Subcutaneous abdominal adipose tissue (tissue), 5 donors: ENCODE measurements around the gene EBF4.
"Not testable (repeated sequence)": the region's sequence is repeated elsewhere in the genome, so short reads cannot be mapped to it uniquely, and the experiment has no call there.

Experiments
- H3K27ac ChIP-seq: one replicate; pipeline ENCODE4 v1.7.0; 2013; ENCODE audit warnings: low read depth, mild to moderate bottlenecking, inconsistent platforms, low read length, moderate library complexity
- H3K27me3 ChIP-seq, 5 donors: one replicate each; pipeline ENCODE4 v1.7.0; 2013; ENCODE audit warnings: low read length in 5 of 5, inconsistent platforms in 1 of 5; ENCODE audit not compliant: control insufficient read depth in 5 of 5, insufficient read depth in 4 of 5
- H3K36me3 ChIP-seq, 5 donors: one replicate each; pipeline ENCODE4 v1.7.0; 2013; ENCODE audit warnings: low read length in 5 of 5; ENCODE audit not compliant: control insufficient read depth in 5 of 5, insufficient read depth in 5 of 5
- H3K4me1 ChIP-seq, 5 donors: one replicate each; pipeline ENCODE4 v1.7.0; 2013; ENCODE audit warnings: low read length in 5 of 5, mild to moderate bottlenecking in 3 of 5, moderate library complexity in 1 of 5; ENCODE audit not compliant: control insufficient read depth in 5 of 5, insufficient read depth in 5 of 5
- H3K4me3 ChIP-seq, 5 donors: one replicate each; pipeline ENCODE4 v1.7.0; 2013; ENCODE audit warnings: low read length in 5 of 5, low read depth in 1 of 5
- H3K9ac ChIP-seq, 5 donors: one replicate each; pipeline ENCODE4 v1.7.0; 2013; ENCODE audit warnings: low read length in 5 of 5, mild to moderate bottlenecking in 4 of 5, moderate library complexity in 3 of 5
- H3K9me3 ChIP-seq, 5 donors: one replicate each; pipeline ENCODE4 v1.7.0; 2013; ENCODE audit warnings: low read length in 5 of 5; ENCODE audit not compliant: control insufficient read depth in 5 of 5
- donor health status: healthy.
- donor health status: healthy.
- donor health status: healthy.
- donor health status: healthy.
- donor health status: healthy.

The EBF4 gene

DNA sequence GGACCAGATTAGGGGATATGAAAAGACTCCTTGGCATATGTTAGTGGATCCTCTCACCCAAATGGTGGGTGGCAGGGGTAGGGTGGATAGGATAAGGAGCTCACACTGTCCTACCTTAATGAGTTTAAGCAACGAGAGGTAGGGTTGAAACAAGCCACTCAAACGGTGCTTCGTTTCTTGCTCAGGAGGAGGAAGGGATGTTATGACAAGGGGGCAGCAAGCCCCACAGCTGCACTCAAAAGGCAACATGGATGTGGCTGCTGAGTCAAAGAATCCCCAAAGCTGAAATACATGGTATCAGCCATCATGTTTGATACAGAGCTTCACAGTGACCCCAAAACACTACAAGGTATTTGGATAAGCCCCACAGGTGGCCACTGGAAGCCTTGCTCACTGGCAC lies 20.1 kb upstream of the EBF4 start:
- Histone ChIP-seq H3K27me3 (peaks cover 0 to 6% (median 0%) of the 10 kb centered on the region in 5 donors), H3K9ac (no peak overlapping the region), H3K4me1 (no peaks in the 10 kb centered on the region), H3K36me3 (no peaks in the 10 kb centered on the region), H3K27ac (no peak overlapping the region), H3K9me3 (no peaks in the 10 kb centered on the region), H3K4me3 (no peak overlapping the region)

DNA sequence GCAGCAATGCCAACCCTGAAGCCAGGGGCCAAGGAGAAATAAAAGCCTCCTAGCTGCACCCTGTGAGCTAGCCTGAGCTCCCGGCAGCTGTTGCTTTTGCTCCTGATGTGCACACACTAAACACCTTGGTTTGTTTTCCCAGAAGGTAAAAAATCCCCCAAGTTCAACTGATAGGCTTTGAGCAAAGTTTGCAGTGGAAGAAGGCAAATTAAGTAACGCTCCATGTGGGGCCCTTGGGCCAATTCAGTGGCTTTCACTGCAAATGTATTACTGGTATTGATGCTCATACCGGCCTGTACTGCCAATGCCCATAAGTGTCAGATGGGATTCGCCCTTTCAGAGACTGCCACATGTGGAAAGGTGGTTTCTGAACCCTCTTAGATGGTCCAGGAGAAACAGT lies 19.1 kb upstream of the EBF4 start:
- Histone ChIP-seq H3K4me1 (no peaks in the 10 kb centered on the region), H3K9me3 (no peaks in the 10 kb centered on the region), H3K27me3 (peaks cover 0 to 9% (median 0%) of the 10 kb centered on the region in 5 donors), H3K27ac (no peak overlapping the region), H3K36me3 (no peaks in the 10 kb centered on the region), H3K4me3 (no peak overlapping the region), H3K9ac (no peak overlapping the region)

DNA sequence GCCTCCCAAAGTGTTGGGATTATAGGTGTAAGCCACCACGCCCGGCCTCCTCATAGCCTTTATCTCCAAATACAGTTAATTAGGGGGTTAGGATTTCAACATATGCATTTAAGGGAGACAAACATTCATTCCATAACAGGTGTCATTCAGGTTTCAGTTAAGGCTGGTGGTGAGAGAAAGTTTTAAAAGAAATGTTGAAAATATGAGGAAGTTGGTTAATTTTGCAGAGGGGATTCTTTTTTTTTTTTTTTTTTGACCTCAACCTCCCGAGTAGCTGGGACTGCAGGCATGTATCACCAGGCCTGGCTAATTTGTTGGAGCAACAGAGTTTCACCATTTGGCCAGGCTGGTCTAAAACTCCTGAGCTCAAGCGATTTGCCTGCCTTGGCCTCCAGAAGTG lies 12.5 kb upstream of the EBF4 start:
- Histone ChIP-seq H3K27me3 (peaks cover 0 to 3% (median 0%) of the 10 kb centered on the region in 5 donors), H3K36me3 (no peaks in the 10 kb centered on the region), H3K9ac (no peak overlapping the region), H3K4me3 (no peak overlapping the region), H3K27ac (no peak overlapping the region), H3K9me3 (peaks cover 0 to 3% (median 0%) of the 10 kb centered on the region in 5 donors), H3K4me1 (no peaks in the 10 kb centered on the region)

DNA sequence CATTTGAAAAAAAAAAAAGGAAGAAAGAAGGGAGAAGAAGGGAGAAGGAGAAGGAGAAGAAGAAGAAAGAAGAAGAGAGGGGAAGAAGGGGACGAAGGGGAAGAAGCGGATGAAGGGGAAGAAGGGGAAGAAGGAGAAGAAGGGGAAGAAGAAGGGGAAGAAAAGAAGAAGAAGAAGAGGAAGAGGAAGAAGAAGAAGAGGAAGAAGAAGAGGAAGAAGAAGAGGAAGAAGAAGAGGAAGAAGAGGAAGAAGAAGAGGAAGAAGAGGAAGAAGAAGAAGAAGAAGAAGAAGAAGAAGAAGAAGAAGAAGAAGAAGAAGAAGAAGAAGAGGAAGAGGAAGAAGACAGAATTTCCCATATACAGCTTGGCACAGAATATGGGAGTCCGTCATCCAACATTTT lies 10.5 kb upstream of the EBF4 start:
- H3K36me3 ChIP-seq, result not testable (repeated sequence)

DNA sequence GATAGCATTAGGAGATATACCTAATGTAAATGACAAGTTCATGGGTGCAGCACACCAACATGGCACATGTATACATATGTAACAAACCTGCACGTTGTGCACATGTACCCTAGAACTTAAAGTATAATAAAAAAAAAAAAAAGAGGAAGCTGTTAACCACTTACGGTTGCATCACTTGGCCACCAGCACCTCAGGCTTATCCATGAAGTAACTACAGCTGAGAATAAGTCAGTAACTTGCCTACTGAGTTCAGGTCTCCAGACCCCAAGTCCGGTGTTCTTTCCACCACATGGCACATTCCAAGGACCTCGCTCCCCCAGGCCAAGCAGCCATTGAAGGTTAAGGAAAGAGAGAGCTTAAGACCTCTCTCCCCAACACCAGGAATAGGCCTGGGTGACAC lies 7.8 kb upstream of the EBF4 start:
- not testable (repeated sequence) for H3K27ac ChIP-seq, H3K9ac ChIP-seq, H3K9me3 ChIP-seq, H3K36me3 ChIP-seq, H3K4me1 ChIP-seq, H3K4me3 ChIP-seq
- peaks cover 0 to 11% (median 8%) of the 10 kb centered on the region in 5 donors for H3K27me3 ChIP-seq

More for the DNA sequence above, 10.5 kb upstream of the EBF4 start:
- not testable (repeated sequence) for H3K4me1 ChIP-seq, H3K9ac ChIP-seq, H3K4me3 ChIP-seq, H3K27ac ChIP-seq, H3K27me3 ChIP-seq, H3K9me3 ChIP-seq

DNA sequence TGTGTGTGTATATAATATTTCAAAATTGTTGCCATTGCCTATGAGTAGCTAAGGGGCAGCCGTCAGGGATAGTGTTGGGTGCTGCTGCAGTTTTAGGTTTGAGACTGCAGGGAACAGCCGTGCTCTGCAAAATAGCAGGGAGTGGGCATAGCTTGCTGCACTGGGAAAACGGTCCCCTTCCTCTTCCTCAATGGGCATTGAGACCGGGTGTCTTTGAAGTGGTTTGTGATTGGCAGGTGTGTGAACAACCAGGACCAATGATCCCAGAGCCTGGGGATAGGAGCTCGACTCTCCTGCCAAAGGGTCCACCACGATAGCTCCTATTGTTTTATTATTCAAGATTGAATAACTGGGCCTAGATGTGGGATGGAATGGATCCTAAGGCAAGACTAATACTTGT lies 5.1 kb upstream of the EBF4 start:
- H3K4me1 ChIP-seq, result peaks cover 0 to 9% (median 6%) of the 10 kb centered on the region in 5 donors
- peaks cover 5 to 23% (median 11%) of the 10 kb centered on the region in 5 donors for H3K27me3 ChIP-seq
- no peaks in the 10 kb centered on the region for H3K9me3 ChIP-seq
- H3K9ac ChIP-seq, result no peak overlapping the region
- no peak overlapping the region for H3K4me3 ChIP-seq
- H3K36me3 ChIP-seq, result no peaks in the 10 kb centered on the region
- H3K27ac ChIP-seq, result no peak overlapping the region

DNA sequence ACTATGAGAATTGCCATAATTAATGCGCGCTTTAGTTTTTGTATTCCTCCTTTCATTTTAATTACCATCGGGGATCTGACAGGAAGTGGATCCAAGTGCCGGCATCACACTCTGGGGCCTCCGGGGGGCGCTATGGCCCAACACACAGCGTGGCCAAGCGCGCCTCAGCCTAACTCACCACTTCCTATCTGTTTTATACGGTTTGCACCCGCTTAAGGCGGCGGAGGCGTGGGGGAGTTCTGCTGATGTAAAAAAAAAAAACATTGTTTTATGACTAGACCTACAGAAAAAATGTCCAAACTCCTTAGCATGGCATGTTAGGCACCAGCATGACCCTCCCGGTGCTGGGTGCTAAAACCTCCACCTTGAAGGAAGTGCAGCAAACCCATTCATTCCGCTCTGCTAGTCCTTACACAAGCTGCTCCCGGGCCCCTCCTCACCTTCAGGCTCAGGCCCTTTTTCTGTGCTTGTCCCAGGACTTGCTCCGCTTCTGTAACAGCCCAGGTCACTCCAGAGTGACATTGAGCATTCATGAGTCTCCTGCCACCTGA lies 4.5 kb upstream of the EBF4 start:
- H3K9ac ChIP-seq, result no peak overlapping the region
- no peaks in the 10 kb centered on the region for H3K36me3 ChIP-seq
- H3K9me3 ChIP-seq, result no peaks in the 10 kb centered on the region
- peaks cover 0 to 9% (median 6%) of the 10 kb centered on the region in 5 donors for H3K4me1 ChIP-seq
- H3K4me3 ChIP-seq, result no peak overlapping the region
- peaks cover 5 to 23% (median 11%) of the 10 kb centered on the region in 5 donors for H3K27me3 ChIP-seq
- no peak overlapping the region for H3K27ac ChIP-seq

GRCh38 chr20:2690213-2690612 lies 2.4 kb upstream of the EBF4 start:
- H3K36me3 ChIP-seq, result no peaks in the 10 kb centered on the region
- no peak overlapping the region for H3K4me3 ChIP-seq
- H3K27ac ChIP-seq, result no peak overlapping the region
- H3K27me3 ChIP-seq, result peaks cover 13 to 36% (median 26%) of the 10 kb centered on the region in 5 donors
- no peak overlapping the region for H3K9ac ChIP-seq
- no peaks in the 10 kb centered on the region for H3K9me3 ChIP-seq
- H3K4me1 ChIP-seq, result peaks cover 0 to 19% (median 8%) of the 10 kb centered on the region in 5 donors

- Histone ChIP-seq H3K36me3 (no peaks in the 10 kb centered on the region), H3K4me1 (peaks cover 0 to 19% (median 8%) of the 10 kb centered on the region in 5 donors), H3K27me3 (peaks cover 18 to 40% (median 31%) of the 10 kb centered on the region in 5 donors), H3K27ac (no peak overlapping the region), H3K9me3 (no peaks in the 10 kb centered on the region), H3K9ac (no peak overlapping the region), H3K4me3 (no peak overlapping the region)
Observed at GRCh38 chr20:2690718-2691117, 1.9 kb upstream of the EBF4 start.

DNA sequence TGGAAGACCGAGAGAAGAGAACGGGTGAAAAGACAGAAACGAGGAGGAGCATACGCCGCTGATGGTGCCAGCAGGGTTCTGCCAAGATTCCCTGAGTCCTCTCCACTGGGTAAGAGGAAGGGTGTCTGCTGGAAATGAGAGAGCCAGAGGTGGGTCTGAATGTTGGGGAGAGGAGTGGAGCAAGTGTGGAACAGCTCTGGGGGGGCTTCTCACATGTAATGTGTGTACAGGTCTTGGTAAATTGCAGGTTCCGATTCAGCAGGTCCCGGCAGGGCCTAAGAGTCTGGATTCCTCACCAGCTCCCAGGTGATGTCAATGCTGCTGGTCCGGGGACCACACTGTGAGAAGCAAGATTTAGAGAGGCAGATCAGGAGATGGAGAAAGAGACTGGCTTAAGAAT lies 1.5 kb upstream of the EBF4 start:
- Histone ChIP-seq H3K9ac (no peak overlapping the region), H3K36me3 (no peaks in the 10 kb centered on the region), H3K4me3 (no peak overlapping the region), H3K9me3 (no peaks in the 10 kb centered on the region), H3K27ac (no peak overlapping the region), H3K27me3 (peaks cover 21 to 42% (median 33%) of the 10 kb centered on the region in 5 donors), H3K4me1 (peaks cover 0 to 19% (median 8%) of the 10 kb centered on the region in 5 donors)
